CD4-positive, alpha-beta T cell treated with Interleukin-1 beta for 1 hour (primary cell): ENCODE data around the gene KRT14.
"Not testable (repeated sequence)": the region's sequence is repeated elsewhere in the genome, so short reads cannot be mapped to it uniquely, and the experiment has no call there.

ENCODE experiments used
- DNase-seq, 2 donors: peaks; one replicate each; pipeline ENCODE4 v3.0.0-alpha.2; 2020 to 2022

KRT14 gene

DNA sequence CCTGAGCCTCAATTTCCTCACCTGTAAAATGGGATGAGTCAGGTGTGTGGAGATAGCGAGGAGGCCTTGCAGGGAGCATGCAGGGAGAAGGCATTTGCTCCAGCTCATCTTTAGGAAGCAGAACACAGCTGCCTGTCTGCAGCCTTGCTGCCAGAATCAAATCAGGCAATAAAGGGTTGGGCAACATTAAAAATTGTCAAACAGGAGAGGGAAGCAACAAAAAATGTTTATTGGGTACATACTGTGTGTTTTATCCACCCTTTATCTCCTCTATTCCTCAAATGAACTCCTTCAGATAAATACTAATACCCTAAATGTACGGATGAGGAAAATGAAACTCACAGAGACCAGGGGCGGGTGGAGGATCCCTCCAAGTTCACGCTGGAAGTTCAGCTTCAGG, 13.6 kb upstream of the KRT14 start:
- no peak for DNase-seq

DNA sequence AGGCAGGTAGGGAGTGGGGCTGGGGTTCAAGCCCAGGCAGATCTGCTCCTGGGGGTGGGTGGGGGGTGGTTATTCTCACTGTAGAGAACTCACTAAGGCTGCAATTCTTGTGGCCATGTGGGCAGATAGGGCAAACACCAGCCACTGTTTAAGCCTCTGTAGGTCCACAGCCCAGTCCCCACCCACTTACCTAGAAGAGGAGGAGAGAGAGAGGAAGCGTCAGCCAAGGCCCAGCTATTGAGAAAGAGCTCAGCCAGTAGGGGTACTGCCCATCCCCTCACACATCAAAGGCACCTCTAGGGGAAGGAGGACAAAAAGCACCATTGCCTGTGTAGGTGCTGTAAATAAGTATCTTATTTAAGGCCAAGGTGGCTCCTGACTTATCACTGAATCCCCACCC, 13.0 kb upstream of the KRT14 start:
- no peak for DNase-seq

DNA sequence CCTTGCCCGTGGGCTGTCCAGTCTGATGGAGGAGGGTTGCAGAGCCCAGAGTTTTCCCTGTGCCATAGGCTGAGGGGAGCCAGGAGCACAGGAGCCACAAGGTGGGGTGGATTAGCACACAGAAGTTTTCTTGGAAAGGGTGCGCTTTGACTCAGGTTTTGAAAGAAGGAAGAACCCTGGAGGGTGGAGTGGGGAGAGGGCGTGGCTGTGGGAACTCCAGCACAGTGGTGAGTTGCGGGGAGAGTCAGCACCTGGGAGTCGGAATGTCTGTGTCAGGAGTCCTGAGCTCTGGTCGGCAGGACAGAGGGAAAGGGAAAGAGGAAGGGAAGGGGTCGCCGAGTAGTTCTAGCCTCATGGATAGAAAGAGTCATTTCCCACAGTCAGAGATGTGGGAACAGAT, 8.9 kb upstream of the KRT14 start:
- DNase-seq, result no peak

DNA sequence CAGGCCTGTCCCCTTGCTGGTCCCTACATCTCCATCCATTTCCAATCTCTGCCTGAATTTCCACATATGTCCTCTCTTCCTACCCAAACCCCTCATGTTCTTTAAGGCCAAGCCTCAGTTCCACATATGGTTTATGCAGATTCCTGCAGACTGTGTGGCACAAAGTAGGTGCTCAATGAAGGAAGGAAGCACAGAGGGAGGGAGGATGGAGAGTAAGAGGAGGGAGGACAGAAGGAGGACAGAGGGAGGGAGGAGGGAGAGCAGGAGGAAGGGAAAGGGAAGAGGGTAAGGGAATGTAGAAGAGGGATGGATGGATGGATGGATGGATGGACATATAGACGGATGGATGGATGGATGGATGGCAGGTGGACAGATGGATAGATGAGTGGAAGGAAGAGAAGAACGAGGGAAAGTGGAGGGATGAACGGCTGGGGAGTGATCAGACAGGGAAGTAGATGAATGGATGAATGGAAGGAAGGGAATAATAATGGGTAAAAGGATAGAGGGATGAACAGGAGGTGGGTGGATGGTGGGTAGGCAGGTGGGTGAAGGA, 7.7 kb upstream of the KRT14 start:
- no peak for DNase-seq

DNA sequence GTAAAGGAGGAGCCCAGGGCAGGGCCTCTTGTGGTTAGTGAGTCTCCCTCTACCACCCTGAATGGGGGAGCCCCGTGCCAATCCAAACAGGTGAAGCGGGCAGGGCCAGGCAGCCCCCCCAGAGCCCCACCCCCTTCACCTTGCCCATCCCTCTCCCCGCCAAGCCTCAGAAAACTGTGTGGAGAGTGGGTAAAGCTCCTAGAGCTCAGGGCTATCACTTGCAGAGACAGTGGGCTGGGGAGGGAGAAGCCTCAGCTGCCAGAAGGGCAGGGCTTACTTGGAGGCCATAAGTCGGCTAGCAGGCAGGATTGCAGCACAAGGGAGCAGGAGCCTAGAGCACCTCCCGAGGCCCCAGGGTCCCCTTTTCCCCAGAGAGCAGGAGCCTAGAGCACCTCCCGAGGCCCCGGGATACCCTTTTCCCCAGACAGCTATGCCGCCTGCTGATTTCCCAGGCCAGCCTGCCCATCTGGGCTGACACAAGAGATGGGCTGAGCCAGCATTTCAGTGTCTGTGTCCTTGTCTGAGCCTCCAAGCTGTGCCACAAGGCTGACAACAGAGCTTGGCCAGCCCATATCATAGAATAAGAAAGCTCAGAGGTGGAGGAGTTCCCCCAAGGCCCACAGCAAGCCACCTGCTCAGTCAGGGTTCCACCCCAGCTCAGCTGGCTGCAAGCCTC, 6.7 kb upstream of the KRT14 start:
- no peak for DNase-seq

DNA sequence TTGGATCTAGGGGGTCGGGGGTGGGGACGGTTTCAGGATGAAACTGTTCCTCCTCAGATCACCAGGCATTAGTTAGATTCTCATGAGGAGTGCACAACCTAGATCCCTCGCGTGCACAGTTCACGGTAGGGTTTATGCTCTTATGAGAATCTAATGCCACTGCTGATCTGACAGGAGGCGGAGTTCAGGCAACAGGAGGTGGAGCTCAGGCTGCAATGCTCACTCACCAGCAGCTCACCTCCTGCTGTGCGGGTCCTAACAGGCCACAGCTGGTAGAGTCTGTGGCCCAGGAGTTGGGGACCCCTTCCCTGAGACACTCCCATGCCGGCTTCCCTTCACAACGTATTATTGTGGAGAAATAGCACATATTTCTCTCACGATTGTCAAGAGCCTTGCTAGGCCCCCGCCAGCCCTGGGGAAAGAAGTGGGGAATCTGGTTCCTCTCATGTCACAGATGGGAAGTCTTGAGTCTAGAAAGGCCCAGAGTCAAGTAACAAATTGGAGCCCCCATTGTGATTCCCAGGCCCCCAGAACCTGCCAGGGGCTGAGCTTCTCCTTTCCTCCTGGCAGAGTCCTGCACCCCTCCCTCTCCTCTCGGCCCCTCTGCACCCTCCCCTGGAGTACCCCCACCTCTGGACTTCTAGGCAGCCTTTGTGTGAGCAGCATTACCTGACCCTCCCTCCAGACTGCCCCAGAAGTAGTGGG, 6.1 kb upstream of the KRT14 start:
- no peak for DNase-seq

DNA sequence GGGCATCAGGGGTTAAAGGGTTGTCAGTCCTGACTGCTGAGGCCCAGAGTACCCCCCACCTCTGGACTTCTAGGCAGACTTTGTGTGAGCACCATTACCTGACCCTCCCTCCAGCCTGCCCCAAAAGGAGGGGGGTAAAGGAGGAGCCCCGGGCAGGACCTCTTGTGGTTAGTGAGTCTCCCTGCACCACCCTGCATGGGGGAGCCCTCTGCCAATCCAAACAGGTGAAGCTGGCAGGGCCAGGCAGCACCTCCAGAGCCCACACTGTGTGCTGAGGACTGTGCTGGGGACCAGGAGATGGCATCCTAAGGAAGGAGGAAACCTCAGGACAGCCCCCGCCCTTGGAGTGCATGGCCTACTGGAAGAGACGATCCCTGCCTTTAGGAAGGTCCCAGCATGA, 2.6 kb upstream of the KRT14 start:
- DNase-seq, result no peak

DNA sequence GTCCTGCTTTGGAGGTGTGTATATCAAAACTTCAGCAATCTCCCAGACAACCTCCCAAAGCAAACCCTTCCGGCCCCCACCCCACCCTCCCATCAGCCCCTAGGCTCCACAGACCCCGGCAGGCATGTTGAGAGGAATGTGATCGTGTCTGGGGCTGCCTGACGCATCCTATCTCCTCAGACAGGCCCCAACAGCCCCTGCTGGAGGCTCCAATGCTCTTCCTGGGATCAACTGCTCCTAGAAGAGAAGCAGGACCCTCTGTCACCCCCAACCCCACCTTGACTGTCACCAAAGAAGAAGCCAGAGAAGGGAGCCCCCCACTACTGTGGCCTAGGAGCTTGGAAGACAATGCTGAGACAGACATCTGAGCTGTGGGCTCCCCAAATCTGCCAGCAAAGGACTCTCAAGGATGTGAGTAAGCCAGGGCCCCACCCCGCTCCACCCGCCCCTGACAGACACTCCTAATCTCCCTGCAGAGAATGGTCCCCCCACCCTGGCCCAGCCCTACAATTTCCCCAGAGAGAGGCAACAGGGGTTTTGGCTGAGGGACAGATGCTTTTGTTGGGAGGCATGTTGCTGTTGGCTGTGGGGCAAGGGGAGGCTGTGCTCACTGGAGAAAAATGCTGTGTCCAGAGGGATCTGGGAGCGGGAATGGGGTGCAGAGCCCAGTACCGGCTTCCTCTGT, 1.6 kb upstream of the KRT14 start:
- no peak for DNase-seq

DNA sequence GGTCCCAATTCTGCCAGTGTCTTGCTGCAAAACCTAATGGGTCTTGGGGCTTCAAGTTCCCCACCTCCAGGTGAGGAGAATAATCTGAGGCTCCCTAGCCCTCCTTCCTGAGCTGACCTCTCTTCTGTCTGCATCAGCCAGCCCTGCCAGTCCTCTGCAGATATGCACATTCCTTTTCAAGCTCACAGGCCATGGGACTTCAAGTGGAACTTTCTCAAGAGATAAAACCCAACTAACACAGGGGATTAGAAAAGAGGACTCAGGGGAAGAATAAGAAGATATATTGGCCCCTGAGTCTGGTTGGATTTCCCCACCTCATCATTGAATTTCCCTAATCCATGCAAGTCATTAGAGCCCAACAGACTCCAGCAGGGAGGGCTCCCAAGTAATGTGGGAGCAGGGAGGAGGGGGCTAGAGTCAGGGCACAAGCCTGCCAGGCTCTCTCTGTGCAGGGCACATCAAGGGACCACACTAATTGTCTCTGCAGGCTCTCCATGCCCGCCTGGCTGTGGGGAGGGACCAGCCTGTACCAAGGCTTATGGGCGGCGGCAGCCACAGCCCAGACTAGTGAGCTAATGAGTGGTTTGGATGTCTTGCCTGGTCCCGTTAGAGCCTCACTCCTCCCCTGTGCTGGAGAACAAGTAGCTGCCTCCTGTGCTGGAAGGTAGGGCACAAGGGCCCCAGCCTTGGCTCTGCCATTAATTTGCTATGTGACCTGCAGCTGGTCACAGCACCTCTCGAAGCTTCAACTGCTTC, 1.2 kb downstream of the KRT14 start:
- DNase-seq, result no peak

DNA sequence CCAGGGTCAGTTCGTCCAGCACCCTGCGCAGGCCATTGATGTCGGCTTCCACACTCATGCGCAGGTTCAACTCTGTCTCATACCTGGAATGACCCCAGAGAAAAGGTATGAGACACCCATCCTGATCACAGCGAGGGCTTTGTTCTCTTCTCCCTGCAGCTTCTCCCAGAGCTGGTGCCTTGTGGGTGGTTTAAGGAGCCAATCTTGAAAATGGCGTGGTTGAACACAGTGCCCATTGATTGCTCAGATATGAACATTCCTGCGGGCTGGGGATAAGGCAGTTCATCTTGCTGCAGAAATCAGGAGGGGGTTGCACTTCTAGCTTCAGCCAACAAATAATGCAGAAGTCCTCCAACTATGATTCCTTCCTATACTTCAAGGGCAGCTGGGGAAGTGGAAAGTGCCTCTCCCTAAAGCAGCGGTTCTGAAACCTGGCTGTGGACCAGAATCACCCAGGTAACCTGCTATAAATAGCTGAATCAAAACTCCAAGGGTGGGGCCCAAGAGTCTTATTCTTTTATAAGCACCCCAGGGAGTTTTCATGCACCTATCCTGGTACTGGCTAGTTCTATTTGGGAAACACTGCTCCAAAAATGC, 2.3 kb downstream of the KRT14 start:
- not testable (repeated sequence) for DNase-seq

DNA sequence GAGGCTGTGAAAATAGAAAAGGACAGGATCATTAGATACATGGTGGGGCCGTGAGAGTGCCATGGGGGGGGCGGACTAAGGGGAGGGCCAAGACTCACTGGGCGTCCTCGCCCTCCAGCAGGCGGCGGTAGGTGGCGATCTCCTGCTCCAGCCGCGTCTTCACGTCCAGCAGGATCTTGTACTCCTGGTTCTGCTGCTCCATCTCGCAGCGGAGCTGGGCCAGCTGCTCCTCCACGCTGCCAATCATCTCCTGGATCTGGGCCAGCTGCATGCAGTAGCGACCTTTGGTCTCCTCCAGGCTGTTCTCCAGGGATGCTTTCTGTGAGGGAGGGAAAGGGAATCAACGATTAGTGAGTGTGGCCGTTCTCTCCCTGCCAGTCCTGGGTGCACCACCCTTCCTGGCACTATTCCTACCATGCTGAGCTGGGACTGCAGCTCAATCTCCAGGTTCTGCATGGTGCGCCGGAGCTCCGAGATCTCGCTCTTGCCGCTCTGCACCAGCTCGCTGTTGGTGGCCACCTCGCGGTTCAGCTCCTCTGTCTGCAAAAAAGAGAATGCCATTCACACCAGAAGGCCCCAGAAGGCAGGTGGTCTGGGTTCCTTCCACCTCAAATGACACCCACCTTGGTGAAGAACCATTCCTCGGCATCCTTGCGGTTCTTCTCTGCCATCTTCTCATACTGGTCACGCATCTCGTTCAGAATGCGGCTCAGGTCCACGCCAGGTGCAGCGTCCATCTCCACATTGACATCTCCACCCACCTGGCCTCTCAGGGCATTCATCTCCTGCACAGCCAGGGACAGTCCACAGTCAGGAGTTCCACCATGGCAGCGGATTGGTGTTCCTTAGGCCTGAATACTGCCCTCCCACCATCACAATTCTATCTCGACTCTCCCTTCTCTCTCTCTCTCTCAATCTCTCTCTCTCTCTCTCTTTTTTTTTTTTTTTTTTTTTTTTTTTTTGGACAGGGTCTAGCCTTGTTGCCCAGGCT, 3.3 kb downstream of the KRT14 start:
- no peak for DNase-seq

DNA sequence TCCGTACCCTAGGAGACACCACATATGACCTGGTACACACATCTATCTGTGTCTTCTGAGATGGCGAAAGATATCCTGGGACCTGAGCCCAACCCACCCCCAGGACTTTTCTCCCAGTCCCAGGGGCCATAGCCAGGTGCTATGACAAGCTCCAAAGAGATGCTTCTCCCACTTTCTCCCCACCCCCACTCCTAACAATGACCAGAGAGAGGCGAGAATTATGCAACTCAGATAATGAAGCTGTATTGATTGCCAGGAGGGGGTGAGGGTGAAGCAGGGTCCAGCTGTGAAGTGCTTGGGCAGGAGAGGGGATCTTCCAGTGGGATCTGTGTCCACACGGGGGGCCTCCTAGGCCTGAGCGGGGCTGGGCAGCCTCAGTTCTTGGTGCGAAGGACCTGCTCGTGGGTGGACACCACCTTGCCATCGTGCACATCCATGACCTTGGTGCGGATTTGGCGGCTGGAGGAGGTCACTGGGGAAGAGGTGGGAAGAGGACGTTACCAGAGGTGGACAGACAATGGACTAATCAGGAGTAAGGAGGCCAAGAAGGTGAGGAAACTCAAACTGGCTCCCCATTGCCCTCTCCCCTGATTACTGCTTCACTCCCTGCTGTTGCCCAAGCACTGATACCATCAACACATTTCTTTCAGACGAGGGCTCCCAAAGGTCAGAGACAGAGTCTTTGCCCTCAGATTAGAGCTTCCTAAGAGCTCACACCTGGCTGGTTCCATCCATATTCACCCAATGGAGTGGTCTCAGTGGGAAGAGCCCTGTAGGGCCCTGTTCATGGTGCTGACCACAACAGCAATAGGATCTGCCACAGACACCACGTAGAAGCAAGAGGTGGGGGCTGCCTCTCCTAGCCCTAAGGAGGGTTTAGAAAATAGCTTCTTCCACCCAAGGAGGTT, 4.4 kb downstream of the KRT14 start:
- DNase-seq, result not testable (repeated sequence)

DNA sequence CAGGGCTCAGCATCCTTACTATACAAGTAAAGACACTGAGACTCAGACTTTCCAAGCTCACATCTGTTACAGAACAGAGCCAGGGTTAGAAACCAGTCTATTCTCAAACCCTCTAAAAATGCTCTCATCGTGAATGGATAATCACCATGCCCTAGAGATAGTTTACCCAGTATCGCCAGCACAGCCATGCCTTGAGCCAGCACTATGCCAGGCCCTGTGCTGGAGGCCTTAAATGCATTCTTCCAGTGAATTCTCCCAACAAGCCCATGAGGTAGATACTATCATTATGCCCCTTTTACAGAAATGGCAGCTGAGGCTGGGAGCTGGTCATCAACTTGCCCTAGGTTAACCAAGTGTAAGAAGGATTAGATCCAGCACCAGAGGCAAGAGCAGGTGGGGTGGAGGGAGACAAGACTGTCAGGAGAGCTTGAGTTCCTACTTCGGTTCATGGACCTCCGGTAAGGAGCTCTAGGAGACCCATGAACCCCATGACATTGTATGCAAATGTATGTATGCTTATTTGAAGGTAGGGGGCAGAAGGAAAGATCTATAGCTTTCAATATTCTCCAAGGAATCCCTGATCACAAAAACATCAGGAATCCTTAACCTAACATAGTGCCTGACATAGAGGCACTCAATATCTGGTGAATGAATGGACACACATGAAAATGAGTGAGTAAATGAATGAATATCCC, 5.2 kb downstream of the KRT14 start:
- DNase-seq, result no peak

DNA sequence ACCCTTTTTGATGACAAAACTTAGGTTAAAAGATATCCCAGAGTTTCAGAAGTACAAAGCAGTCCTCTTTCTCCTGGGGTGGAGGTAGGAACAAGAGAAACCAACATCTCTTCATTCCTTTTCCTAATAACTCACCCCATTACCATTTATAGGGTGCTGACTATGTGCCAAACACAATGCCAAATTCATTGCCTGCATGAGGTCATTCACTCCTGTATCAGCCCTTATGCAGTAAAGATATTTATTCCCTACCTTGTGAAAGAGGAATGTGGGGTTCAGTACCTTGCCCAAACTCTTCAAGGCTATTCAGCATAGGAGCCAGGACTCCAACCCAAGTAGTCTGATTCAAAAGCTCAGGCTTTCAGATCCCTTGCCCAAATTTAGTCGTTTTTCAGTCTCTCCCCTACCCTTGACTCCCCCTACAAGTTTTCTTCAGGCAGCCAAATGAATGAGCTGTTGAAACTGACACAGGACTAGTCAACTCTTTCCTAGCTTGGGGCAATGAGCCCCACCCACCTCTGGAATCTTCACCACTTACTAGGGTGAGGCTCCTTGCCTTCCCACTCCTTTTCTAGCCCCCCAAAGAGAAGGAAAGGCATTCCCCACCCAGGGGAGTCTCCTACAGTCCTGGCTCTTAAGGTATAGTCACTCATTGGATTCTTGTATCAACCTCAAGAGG, 5.9 kb downstream of the KRT14 start:
- DNase-seq, result no peak

DNA sequence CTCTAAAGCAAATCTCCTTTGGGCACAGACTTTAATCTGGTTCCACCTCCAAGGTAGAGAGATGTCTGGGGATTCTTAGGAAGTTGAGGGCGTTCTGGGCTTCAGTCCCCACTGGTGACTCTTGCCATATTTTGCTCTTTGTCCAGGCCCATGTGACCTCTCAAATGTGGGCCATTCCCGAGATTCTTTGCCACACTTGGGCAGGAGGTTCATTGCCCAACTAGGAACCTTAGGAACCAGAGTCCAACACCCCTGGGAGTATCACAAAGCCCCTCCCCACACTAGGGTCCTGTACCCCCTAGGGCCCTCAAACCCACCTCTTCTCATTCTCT, 6.5 kb downstream of the KRT14 start:
- no peak for DNase-seq

DNA sequence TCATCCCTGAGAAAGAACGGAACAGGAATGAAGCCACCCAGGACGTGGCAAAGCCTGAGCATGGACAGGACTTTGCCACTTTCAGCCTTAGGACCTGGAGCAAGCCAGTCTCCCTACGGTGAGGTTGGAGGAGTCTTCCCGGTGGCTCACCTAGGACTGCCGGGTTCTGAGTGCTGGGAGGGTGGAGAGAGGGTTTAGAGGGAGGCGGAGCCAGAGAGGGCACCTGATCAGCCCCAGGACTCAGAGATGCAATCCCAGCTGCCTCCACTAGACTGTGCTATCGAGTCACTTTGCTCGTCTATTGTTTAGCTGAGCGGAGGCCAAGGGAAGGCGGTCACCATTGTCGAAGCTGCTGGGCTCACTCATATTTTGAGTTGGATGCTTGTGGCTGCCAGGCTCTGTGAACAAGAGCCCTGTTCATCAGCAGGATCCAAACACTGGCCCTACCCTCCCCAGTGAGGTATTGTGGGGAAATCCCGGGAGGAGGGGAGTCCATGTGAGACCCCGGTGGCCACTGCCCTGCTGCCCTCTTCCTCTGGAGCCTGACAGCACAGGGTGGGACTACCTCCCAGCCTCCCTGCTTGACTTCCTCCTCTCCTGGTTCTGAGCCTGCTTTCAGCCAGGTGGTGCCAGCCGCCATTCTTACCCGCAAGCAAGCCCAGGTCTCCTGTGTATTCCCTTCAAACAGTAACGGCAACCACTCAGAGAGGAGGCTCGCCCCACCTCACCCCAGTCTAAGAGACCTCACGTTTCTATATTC, 7.0 kb downstream of the KRT14 start:
- DNase-seq, result peak; percentile 57 to 64

DNA sequence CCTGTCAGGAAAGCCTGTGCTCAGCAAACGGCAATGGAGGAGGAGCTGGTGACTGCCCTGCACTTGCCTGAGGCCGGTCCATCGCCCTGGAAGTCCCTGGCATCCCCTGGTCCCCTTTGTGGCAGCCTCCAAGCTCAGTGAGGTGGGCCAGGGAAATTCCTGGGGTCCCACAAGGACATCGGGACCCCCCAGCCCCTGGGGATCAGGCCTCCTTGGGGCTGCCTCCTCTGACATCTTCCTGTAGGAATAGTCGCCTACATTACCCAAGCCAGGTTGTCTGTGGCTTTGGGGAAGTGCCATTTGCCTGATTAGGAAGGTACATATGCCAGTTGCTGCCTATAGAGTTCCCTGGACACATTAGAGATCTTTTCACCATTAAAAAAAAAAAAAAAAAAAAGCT, 7.7 kb downstream of the KRT14 start:
- DNase-seq, result no peak

DNA sequence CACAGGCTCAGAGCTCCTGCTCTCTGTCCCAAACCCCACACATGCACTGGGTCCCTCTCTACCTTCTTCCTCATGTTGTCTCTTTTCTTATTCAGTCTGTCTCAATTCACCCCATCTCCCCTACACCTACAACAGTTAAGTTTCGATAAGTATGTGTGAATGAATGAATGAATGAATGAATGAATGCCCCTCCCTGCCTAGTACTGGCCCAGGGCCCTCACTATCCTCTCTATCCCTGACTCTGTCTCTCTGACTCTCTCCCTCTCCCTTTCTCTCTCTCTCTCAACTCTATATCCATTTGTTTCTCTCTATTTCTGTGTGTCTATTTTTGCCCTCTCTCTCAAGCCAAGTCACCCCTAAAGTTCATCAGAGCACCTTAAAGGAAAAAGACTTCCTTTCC, 8.2 kb downstream of the KRT14 start:
- no peak for DNase-seq
